ENCODE measurements around the gene SPATA46. TPM values are rescaled to one million over a fixed set of nuclear protein-coding genes. Genes with fewer than 3 reads are reported as not detected.
"Not testable (repeated sequence)": the region's sequence is repeated elsewhere in the genome, so short reads cannot be mapped to it uniquely, and the experiment has no call there.

The SPATA46 gene
- polyA plus RNA-seq, 3 donors = 0.45 to 5.1 (median 0.90) TPM

- no peak for DNase-seq (ENCODE audit: extremely low read depth in 1 of 11, low read depth in 9 of 11, low spot score in 4 of 11)
These were observed 15.3 kb downstream of the SPATA46 start for GRCh38 chr1:162361349-162361748.

DNA sequence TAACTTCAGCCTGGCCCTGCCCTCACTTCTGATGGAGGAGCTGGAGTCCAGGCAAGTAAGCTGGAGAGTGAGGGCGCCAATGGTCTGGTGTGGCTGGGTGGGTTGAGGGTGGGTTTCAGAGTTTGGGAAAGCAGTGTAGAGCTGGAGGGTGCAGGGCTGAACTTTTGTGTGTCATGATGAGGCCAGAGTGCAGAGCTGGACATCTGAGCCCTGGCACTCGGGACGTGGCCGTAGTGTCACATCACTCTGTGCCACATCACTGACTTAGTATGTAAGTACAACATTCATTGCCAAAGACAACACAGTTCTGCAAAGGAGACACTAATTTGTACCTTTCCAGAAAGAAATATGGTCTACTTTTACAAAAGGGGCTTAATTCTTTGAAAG, 15.8 kb downstream of the SPATA46 start:
- DNase-seq (ENCODE audit: extremely low read depth in 1 of 11, low read depth in 9 of 11, low spot score in 4 of 11) = no peak

DNA sequence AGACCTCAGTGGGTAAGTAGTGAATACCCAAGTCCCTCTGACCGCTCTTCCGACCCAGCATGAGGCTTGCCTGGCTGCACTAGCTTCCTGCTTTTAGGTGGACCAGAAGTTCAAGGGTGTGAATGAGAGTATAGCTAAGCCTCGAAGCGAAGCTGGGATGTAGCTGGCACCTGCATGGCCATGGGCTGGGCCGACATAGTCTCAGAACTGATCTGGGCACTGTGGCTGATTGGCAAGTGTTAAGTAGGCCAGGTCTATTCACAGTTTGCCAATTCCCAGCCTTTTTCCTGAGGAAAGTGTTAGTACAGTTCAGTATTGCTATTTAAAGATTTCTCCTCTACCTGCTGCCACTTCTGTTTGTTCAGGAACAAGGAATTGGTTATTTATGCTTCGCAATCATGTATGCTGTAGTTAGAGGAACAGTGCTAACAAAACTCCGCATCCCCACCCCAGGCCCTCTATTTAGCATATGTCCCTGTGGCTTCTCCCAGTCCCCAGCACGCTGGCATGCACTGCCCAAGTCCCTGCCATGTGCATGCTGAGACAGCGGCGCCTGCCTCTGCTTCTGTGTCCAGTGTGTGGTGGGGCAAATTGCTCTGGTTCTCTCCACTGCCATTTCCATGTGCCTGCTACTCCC, 16.3 kb downstream of the SPATA46 start:
- DNase-seq (ENCODE audit: extremely low read depth in 1 of 11, low read depth in 9 of 11, low spot score in 4 of 11) = no peak

GRCh38 chr1:162359523-162360236, 17.0 kb downstream of the SPATA46 start:
- DNase-seq (ENCODE audit: extremely low read depth in 1 of 11, low read depth in 9 of 11, low spot score in 4 of 11) = no peak

GRCh38 chr1:162358928-162359327, 17.7 kb downstream of the SPATA46 start:
- DNase-seq (ENCODE audit: extremely low read depth in 1 of 11, low read depth in 9 of 11, low spot score in 4 of 11) = no peak

- DNase-seq (ENCODE audit: extremely low read depth in 1 of 11, low read depth in 9 of 11, low spot score in 4 of 11) = no peak
These were observed 18.9 kb downstream of the SPATA46 start for GRCh38 chr1:162357681-162358266.

GRCh38 chr1:162353702-162354101, 23.0 kb downstream of the SPATA46 start:
- no peak for DNase-seq (ENCODE audit: extremely low read depth in 1 of 11, low read depth in 9 of 11, low spot score in 4 of 11)

GRCh38 chr1:162353078-162353477, 23.6 kb downstream of the SPATA46 start:
- no peak for DNase-seq (ENCODE audit: extremely low read depth in 1 of 11, low read depth in 9 of 11, low spot score in 4 of 11)

DNA sequence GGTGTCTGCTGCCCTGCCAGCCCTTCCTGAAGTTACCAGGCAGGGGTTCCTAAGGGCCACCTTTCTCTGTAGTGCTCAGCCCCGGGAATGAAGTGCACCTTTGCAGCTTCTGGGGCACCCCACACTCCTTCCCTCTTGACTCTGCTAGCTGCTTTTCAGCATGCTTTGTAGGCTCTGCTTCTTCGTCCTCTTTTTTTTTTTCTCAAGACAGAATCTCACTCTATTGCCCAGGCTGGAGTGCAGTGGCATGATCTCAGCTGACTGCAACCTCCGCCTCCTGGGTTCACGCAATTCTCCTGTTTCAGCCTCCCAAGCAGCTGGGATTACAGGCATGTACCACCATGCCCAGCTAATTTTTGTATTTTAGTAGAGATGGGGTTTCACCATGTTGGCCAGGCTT, 24.8 kb downstream of the SPATA46 start:
- DNase-seq (ENCODE audit: extremely low read depth in 1 of 11, low read depth in 9 of 11, low spot score in 4 of 11) = not testable (repeated sequence)

DNA sequence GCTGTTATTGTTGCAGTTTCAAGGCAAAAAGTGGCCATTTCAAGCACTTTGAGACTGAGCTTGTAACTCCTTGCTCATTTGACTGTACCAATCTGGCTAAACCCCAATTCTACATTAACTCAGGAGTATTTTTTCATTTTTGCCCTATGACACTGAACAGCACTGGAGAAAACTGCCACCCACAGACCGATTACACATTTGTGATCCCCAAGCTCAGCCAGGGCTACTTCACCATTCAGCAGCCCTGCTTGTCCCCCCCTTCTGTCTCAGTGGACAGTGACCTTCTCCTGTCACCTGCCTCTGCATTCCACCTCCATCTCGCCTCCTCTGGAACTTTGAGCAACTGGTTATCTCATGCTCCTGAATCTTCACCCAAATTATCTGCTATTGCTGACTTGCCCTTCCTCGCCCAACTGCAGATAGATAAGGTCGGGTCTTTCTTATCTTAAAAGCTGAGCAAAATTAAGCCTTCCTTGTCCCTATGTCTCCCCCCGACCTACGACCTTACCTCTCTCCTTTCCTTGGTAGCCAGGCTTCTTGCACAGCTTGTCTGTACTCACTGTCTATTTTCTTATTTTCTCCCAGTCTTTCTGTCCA, 25.3 kb downstream of the SPATA46 start:
- DNase-seq (ENCODE audit: extremely low read depth in 1 of 11, low read depth in 9 of 11, low spot score in 4 of 11) = no peak

DNA sequence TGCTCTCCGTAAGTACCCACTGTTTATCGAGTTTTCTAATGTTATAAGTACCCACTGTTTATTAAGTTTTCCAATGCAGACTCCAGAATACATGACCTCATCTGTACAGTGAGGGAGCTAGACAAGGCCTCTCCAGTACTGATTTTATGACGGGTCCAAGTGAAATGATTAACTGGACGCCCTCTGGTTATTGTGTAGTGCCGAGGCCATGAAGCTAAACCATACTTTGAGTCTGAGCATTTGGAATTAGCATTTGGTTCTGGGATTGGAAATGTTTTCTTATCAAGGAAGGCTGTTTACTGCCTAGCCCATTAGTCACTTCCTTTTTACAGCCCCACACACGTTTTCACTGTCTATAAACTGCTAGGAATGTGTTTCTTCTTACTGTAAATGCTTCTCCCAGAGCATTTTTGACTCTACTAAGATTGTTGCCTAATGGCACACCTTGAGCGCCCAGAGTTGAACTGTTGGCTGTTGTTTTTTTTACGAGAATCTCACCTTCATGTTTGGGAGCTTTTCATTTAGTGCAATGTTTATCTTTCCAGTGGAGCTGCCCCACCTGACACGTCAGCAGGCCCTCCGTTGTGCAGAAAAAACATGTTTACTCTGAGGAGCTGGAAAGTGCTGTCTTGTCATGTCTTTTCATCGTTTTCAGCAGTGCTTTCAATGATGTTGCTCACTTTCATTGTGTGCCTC, 26.9 kb downstream of the SPATA46 start:
- peak in 10 of 11 donors; percentile 19 to 68 (median 32) for DNase-seq (ENCODE audit: extremely low read depth in 1 of 11, low read depth in 9 of 11, low spot score in 4 of 11)

GRCh38 chr1:162347281-162347680, 29.4 kb downstream of the SPATA46 start:
- DNase-seq (ENCODE audit: extremely low read depth in 1 of 11, low read depth in 9 of 11, low spot score in 4 of 11) = no peak

DNA sequence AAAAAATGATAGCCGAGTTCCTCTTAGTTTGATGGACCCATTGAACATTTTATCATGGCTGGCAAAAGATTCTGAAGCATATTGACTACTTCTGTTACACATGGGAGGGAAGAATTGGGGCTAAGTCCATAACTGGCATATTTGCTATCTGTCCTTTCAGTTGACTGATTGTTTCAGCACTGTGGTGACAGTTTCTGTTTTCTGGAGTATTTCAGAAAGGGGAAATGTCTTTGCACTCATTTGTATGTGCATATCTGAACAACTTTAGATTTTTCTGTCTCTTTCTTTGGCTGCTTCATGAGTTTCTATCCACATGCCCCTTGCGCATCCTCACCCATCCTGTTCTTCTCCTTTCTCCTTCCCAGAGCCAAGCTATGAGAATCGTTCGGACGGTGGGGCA, 33.2 kb downstream of the SPATA46 start:
- no peak for DNase-seq (ENCODE audit: extremely low read depth in 1 of 11, low read depth in 9 of 11, low spot score in 4 of 11)

DNA sequence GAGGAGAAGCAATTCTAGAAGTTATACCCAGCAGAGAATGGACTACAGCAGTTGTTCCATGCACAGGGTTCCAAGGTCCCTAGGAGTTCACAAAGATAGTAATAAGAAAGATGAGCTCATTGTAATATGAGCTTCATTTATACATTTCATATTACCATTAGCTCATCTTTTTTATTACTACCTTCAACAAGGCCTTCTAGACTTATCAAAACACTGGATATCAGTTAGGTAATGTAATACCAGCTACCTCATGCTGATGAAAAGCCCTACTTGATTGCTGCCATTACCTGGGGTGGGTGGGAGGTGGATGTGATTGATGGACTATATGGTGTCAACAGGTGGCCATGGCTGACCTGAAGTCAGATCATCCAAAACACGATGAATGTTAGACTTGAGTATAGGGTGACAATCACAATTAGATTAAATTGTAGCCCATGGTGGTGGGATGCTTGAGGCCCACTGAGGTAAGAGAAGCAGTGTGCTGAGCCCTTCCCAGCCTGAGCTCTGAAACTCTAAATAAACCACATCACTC, 34.1 kb downstream of the SPATA46 start:
- no peak for DNase-seq (ENCODE audit: extremely low read depth in 1 of 11, low read depth in 9 of 11, low spot score in 4 of 11)

- DNase-seq (ENCODE audit: extremely low read depth in 1 of 11, low read depth in 9 of 11, low spot score in 4 of 11) = no peak
These were observed 39.9 kb downstream of the SPATA46 start for GRCh38 chr1:162336621-162337285.

- DNase-seq (ENCODE audit: extremely low read depth in 1 of 11, low read depth in 9 of 11, low spot score in 4 of 11) = no peak
These were observed 41.5 kb downstream of the SPATA46 start for GRCh38 chr1:162335126-162335525.

DNA sequence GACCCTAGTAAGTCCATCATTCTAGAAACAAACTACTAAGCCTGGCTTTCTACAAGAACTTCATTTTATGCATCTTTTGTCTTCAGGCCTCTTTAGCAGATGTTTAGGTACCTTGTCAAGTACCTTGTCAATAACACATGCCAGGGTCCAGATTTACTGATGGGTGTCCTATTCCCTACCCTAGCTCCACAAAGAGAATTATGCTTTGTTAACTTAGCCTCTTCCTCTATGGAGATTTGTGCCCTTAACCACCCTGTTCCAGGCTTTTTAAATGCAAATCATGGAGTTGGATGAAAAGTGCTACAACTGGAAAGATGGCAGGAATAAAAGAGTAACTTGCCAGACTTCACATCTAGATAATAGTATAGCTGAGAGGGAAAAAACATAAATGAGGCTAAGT, 42.7 kb downstream of the SPATA46 start:
- no peak for DNase-seq (ENCODE audit: extremely low read depth in 1 of 11, low read depth in 9 of 11, low spot score in 4 of 11)

DNA sequence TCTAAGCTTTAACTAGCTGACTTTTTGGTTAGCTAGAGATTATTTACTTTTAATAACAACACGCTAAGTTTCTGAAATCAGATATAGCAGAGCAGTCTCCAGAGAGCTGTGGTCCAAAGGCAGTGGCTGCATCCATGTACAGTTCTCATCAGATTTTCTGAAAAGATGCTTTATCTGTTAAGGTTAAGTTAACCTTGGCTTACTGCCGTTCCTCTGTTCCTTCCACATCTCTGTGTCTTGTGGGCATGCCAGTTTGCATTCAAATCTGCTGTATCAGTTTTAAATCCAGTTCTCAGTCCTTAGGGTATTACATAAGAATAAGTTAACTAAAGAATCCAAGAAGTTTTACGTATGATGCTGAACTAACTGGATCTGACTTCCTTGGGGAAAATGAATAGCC, 46.8 kb downstream of the SPATA46 start:
- DNase-seq (ENCODE audit: extremely low read depth in 1 of 11, low read depth in 9 of 11, low spot score in 4 of 11) = no peak

DNA sequence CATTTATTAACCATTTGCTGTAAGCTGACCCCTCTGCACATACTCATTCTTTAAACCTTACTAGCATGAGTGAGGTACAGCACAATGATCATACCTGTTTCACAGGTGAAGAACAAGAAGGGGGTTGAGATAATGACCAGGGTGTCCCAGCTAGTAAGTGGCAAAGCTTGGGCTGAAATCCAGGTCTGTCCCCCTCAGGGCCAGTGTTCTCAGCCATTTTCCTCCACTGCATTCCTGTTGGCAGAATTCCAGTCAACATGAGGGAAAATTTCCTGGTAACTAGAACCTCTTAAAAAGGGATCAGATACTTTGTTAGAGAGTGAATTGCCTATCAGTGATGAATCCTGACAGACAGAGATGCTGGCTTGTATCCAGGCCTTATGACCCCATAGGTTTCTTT, 48.1 kb downstream of the SPATA46 start:
- DNase-seq (ENCODE audit: extremely low read depth in 1 of 11, low read depth in 9 of 11, low spot score in 4 of 11) = no peak
